ENCODE data around the gene NINL. TPM values are rescaled to one million over a fixed set of nuclear protein-coding genes. Genes with fewer than 3 reads are reported as not detected.

NINL gene
- total RNA-seq, 6 experiments from 2014 or later = 1.9 to 2.8 (median 2.2) TPM

GRCh38 chr20:25454153-25454900 is 131.0 kb downstream of the NINL start:
- no peak for DNase-seq
- Mint-ChIP-seq H3K4me3 (no peak overlapping the region), H3K9me3 (no peaks in the 10 kb centered on the region), H3K4me1 (ENCODE audit: low read depth) (no peaks in the 10 kb centered on the region), H3K27me3 (ENCODE audit: insufficient read depth) (no peaks in the 10 kb centered on the region), H3K27ac (no peak overlapping the region), H3K36me3 (ENCODE audit: low read depth) (no peaks in the 10 kb centered on the region)
- no peak for TF ChIP-seq CTCF (IDR thresholded peaks at IDR 0.05)

- Mint-ChIP-seq H3K9me3 (no peaks in the 10 kb centered on the region), H3K27me3 (ENCODE audit: insufficient read depth) (no peaks in the 10 kb centered on the region), H3K36me3 (ENCODE audit: low read depth) (no peaks in the 10 kb centered on the region; the same call in 1 of the 2 replicates), H3K4me1 (ENCODE audit: low read depth) (no peaks in the 10 kb centered on the region), H3K27ac (no peak overlapping the region), H3K4me3 (no peak overlapping the region)
- no peak for DNase-seq
- no peak for TF ChIP-seq CTCF (IDR thresholded peaks at IDR 0.05)
Observed at GRCh38 chr20:25453035-25453810, 132.1 kb downstream of the NINL start.

DNA sequence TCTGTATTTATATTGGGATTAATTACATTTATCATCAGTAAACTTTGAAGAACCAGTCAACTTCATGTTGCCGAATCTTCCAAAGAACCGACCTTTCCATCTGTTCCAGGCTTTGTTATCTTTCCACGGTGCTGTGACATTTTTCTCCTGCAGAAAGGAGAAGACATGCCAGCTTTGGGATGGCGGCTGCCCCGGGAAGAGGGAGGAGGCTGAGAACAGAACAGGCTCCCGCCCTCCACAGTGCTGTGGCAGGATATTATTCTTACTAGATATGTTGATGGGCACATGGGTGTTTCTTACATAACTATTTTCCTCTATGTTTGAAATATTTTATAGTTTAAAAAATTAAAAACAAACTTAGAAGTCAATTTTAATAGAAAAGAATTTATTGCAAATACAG is 133.0 kb downstream of the NINL start:
- no peak for TF ChIP-seq CTCF (IDR thresholded peaks at IDR 0.05)
- no peaks in the 10 kb centered on the region for H3K9me3 Mint-ChIP-seq
- DNase-seq = no peak
- no peaks in the 10 kb centered on the region for H3K27me3 Mint-ChIP-seq (ENCODE audit: insufficient read depth)
- no peak overlapping the region for H3K4me3 Mint-ChIP-seq
- no peaks in the 10 kb centered on the region; the same call in 1 of the 2 replicates for H3K36me3 Mint-ChIP-seq (ENCODE audit: low read depth)
- no peak overlapping the region for H3K27ac Mint-ChIP-seq
- no peaks in the 10 kb centered on the region for H3K4me1 Mint-ChIP-seq (ENCODE audit: low read depth)

DNA sequence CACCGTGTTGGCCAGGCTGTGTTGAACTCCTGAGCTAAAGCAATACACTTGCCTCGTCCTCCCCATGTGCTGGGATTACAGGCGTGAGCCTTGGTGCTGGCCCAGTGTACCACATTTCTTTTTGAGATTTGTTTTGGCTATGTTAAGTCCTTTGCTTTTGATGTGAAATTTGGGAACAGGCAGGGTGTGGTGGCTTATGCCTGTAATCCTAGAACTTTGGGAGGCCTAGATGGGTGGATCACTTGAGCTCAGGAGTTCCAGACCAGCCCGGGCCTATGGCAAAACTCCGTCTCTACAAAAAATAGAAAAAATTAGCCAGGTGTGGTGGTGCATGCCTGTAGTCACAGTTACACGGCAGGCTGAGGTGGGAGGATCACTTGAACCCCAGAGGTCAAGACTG is 137.7 kb downstream of the NINL start:
- no peaks in the 10 kb centered on the region for H3K9me3 Mint-ChIP-seq
- H3K4me1 Mint-ChIP-seq (ENCODE audit: low read depth) = no peaks in the 10 kb centered on the region
- H3K36me3 Mint-ChIP-seq (ENCODE audit: low read depth) = peaks cover 21% of the 10 kb centered on the region
- DNase-seq = no peak
- TF ChIP-seq CTCF (IDR thresholded peaks at IDR 0.05) = no peak
- no peak overlapping the region for H3K27ac Mint-ChIP-seq
- no peak overlapping the region for H3K4me3 Mint-ChIP-seq
- H3K27me3 Mint-ChIP-seq (ENCODE audit: insufficient read depth) = no peaks in the 10 kb centered on the region

DNA sequence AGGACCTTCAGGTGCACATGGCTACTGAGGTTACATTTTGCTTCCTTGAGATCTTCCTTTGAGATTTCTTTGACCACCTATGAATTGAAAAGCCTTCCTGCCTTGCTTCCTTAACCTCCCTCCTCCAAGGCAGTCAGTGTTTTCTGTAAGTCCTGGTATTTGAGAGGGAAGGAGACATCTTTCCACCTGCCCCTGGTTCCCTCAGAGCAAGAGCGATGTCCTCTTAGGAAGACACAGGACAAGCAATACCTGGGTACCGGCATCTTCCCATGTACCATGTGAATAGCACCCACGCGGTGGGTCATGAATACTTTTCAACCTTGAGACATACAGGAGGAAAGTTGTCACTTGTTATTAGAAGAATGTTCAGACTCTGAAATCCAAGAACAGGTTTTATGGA is 140.8 kb downstream of the NINL start:
- H3K9me3 Mint-ChIP-seq = no peaks in the 10 kb centered on the region
- H3K4me1 Mint-ChIP-seq (ENCODE audit: low read depth) = no peaks in the 10 kb centered on the region
- no peak overlapping the region for H3K27ac Mint-ChIP-seq
- H3K27me3 Mint-ChIP-seq (ENCODE audit: insufficient read depth) = no peaks in the 10 kb centered on the region
- peaks cover 21% of the 10 kb centered on the region for H3K36me3 Mint-ChIP-seq (ENCODE audit: low read depth)
- H3K4me3 Mint-ChIP-seq = no peak overlapping the region
- no peak for DNase-seq
- no peak for TF ChIP-seq CTCF (IDR thresholded peaks at IDR 0.05)
